ENCODE results near the gene KCTD6. TPM values are rescaled to one million over a fixed set of nuclear protein-coding genes. Genes with fewer than 3 reads are reported as not detected.

KCTD6 gene
- total RNA-seq, 4 donors from 2014 or later: 10.3 to 14.9 (median 11.9) TPM

- Histone ChIP-seq H3K27me3 (no peaks in the 10 kb centered on the region), H3K4me1 (no peaks in the 10 kb centered on the region), H3K4me3 (no peak overlapping the region), H3K9me3 (no peaks in the 10 kb centered on the region), H3K27ac (no peak overlapping the region), H3K36me3 (no peaks in the 10 kb centered on the region)
- DNase-seq: no peak
- TF ChIP-seq CTCF (IDR thresholded peaks at IDR 0.05): no peak
- TF ChIP-seq POLR2A (IDR thresholded peaks at IDR 0.05): no peak
These were observed 11.6 kb upstream of the KCTD6 start for GRCh38 chr3:58480309-58480708.

- H3K27me3 ChIP-seq: no peaks in the 10 kb centered on the region
- no peaks in the 10 kb centered on the region for H3K36me3 ChIP-seq
- no peaks in the 10 kb centered on the region for H3K4me1 ChIP-seq
- H3K9me3 ChIP-seq: no peaks in the 10 kb centered on the region
- TF ChIP-seq POLR2A (IDR thresholded peaks at IDR 0.05) (no peak), CTCF (IDR thresholded peaks at IDR 0.05) (no peak)
- DNase-seq: no peak
- H3K27ac ChIP-seq: no peak overlapping the region
- H3K4me3 ChIP-seq: no peak overlapping the region
These were observed 8.8 kb upstream of the KCTD6 start for GRCh38 chr3:58482917-58483636.

- Histone ChIP-seq H3K4me1 (no peaks in the 10 kb centered on the region), H3K9me3 (no peaks in the 10 kb centered on the region), H3K36me3 (no peaks in the 10 kb centered on the region), H3K4me3 (no peak overlapping the region), H3K27ac (no peak overlapping the region), H3K27me3 (no peaks in the 10 kb centered on the region)
- no peak for DNase-seq
- TF ChIP-seq CTCF (IDR thresholded peaks at IDR 0.05) (no peak), POLR2A (IDR thresholded peaks at IDR 0.05) (no peak)
These were observed 7.7 kb upstream of the KCTD6 start for GRCh38 chr3:58484045-58484721.

GRCh38 chr3:58484722-58485069 lies 7.2 kb upstream of the KCTD6 start:
- Histone ChIP-seq H3K4me1 (no peaks in the 10 kb centered on the region), H3K27ac (no peak overlapping the region), H3K27me3 (no peaks in the 10 kb centered on the region), H3K9me3 (no peaks in the 10 kb centered on the region), H3K4me3 (no peak overlapping the region), H3K36me3 (no peaks in the 10 kb centered on the region)
- TF ChIP-seq POLR2A (IDR thresholded peaks at IDR 0.05) (no peak), CTCF (IDR thresholded peaks at IDR 0.05) (no peak)
- DNase-seq: no peak

GRCh38 chr3:58485801-58486435 lies 6.0 kb upstream of the KCTD6 start:
- no peak overlapping the region for H3K27ac ChIP-seq
- no peaks in the 10 kb centered on the region for H3K36me3 ChIP-seq
- H3K27me3 ChIP-seq: no peaks in the 10 kb centered on the region
- peaks cover 0 to 2% (median 0%) of the 10 kb centered on the region in 4 donors for H3K4me1 ChIP-seq
- DNase-seq: no peak
- TF ChIP-seq CTCF (IDR thresholded peaks at IDR 0.05) (no peak), POLR2A (IDR thresholded peaks at IDR 0.05) (no peak)
- H3K4me3 ChIP-seq: no peak overlapping the region
- H3K9me3 ChIP-seq: no peaks in the 10 kb centered on the region

Data from Peyer's patch (tissue), 4 donors.